ENCODE data around the gene GABBR2. TPM values are rescaled to one million over a fixed set of nuclear protein-coding genes. Genes with fewer than 3 reads are reported as not detected.

GABBR2 gene
- total and polyA plus RNA-seq, 9 of the 15 experiments (the other 6 are each of a cell fraction or from before 2014, with no cell fraction given), result 0.15 to 1.9 (median 0.32) TPM

- no peak for TF ChIP-seq NKRF (IDR thresholded peaks at IDR 0.05; ENCODE audit: borderline replicate concordance)
- TF ChIP-seq ATF7 (IDR thresholded peaks at IDR 0.05), result peak; percentile 39; the same call in 1 of the 2 replicates
- no peak for TF ChIP-seq DEAF1 (CRISPR knock-in tag; IDR thresholded peaks at IDR 0.05)
- no peak for TF ChIP-seq YBX1 (IDR thresholded peaks at IDR 0.05)
- no peak for TF ChIP-seq ZNF707 (CRISPR knock-in tag; conservative IDR thresholded peaks at IDR 0.05)
- TF ChIP-seq CTBP1 (IDR thresholded peaks at IDR 0.05; ENCODE audit: borderline replicate concordance), result no peak; the same call in 1 of the 2 replicates
- no peak for TF ChIP-seq ZNF133 (CRISPR knock-in tag; IDR thresholded peaks at IDR 0.05)
- TF ChIP-seq PREB (CRISPR knock-in tag; IDR thresholded peaks at IDR 0.05), result no peak
- no peak for TF ChIP-seq ZBTB26 (CRISPR knock-in tag; IDR thresholded peaks at IDR 0.05)
- no peak for TF ChIP-seq ZNF79 (CRISPR knock-in tag; IDR thresholded peaks at IDR 0.05; ENCODE audit: low read depth)
- TF ChIP-seq MAFK (IDR thresholded peaks at IDR 0.05; ENCODE audit: low read length), result no peak
- no peak for TF ChIP-seq ZBTB17 (CRISPR knock-in tag; IDR thresholded peaks at IDR 0.05)
- TF ChIP-seq ZNF445 (CRISPR knock-in tag; IDR thresholded peaks at IDR 0.05; ENCODE audit: low read depth), result no peak
- no peak for TF ChIP-seq CBX5 (IDR thresholded peaks at IDR 0.05; ENCODE audit: borderline replicate concordance, low read depth)
- peak; percentile 70 for TF ChIP-seq GATA2 (CRISPR knock-in tag; IDR thresholded peaks at IDR 0.05)
- TF ChIP-seq MBD1 (CRISPR knock-in tag; IDR thresholded peaks at IDR 0.05), result no peak
- TF ChIP-seq ZMIZ1 (IDR thresholded peaks at IDR 0.05; ENCODE audit: low read depth in 2 of 2, low read length in 2 of 2), result peak in 1 of 2 experiments; percentile 20; a peak in 1 of 4 replicates
- no peak for TF ChIP-seq MYNN (IDR thresholded peaks at IDR 0.05)
- no peak for TF ChIP-seq MYNN (CRISPR knock-in tag; IDR thresholded peaks at IDR 0.05)
Observed at GRCh38 chr9:98332405-98332831, 376.3 kb downstream of the GABBR2 start (continued).

Measured in K562 (cell line).